Fibroblast of the aortic adventitia (primary cell): Measurements from ENCODE around the gene CDH11. TPM values are rescaled to one million over a fixed set of nuclear protein-coding genes. Genes with fewer than 3 reads are reported as not detected.

Experiments
- DNase-seq: peaks from one replicate; pipeline ENCODE4 v3.0.0-alpha.2; 2010; ENCODE audit warnings: low read depth
- H3K4me3 ChIP-seq: 2 replicates; pipeline ENCODE4 v1.5.1; 2011; ENCODE audit warnings: low read depth, mild to moderate bottlenecking, control low read depth, low read length, moderate library complexity
- total RNA-seq: library from RNA; depleted of rRNA; stranded (reverse); fragments of >200 nt; gene quantifications from 2 replicates; pipeline ENCODE4 v1.2.3, GENCODE V29; 2012; ENCODE audit warnings: low replicate concordance
- TF ChIP-seq, protein P1 (sequence below): IDR thresholded peaks from 2 replicates; pipeline ENCODE4 v1.5.1; 2011; ENCODE audit warnings: mild to moderate bottlenecking, low read length, control low read depth, inconsistent platforms; ENCODE audit not compliant: insufficient read depth

Gene CDH11
- total RNA-seq, 1 donor: 397 TPM

- no peak for DNase-seq
- TF ChIP-seq, protein P1, sequence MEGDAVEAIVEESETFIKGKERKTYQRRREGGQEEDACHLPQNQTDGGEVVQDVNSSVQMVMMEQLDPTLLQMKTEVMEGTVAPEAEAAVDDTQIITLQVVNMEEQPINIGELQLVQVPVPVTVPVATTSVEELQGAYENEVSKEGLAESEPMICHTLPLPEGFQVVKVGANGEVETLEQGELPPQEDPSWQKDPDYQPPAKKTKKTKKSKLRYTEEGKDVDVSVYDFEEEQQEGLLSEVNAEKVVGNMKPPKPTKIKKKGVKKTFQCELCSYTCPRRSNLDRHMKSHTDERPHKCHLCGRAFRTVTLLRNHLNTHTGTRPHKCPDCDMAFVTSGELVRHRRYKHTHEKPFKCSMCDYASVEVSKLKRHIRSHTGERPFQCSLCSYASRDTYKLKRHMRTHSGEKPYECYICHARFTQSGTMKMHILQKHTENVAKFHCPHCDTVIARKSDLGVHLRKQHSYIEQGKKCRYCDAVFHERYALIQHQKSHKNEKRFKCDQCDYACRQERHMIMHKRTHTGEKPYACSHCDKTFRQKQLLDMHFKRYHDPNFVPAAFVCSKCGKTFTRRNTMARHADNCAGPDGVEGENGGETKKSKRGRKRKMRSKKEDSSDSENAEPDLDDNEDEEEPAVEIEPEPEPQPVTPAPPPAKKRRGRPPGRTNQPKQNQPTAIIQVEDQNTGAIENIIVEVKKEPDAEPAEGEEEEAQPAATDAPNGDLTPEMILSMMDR: no peak
- H3K4me3 ChIP-seq: no peak overlapping the region
These were observed 24.6 kb downstream of the CDH11 start for GRCh38 chr16:65097296-65097695.

GRCh38 chr16:65095906-65096305 is 26.0 kb downstream of the CDH11 start:
- TF ChIP-seq, protein P1: no peak
- DNase-seq: no peak
- no peak overlapping the region for H3K4me3 ChIP-seq

GRCh38 chr16:65095090-65095728 is 26.7 kb downstream of the CDH11 start:
- no peak for DNase-seq
- TF ChIP-seq, protein P1: no peak
- H3K4me3 ChIP-seq: no peak overlapping the region

GRCh38 chr16:65094009-65094408 is 27.9 kb downstream of the CDH11 start:
- no peak for DNase-seq
- no peak overlapping the region for H3K4me3 ChIP-seq
- TF ChIP-seq, protein P1: no peak

- peak; percentile 47 for DNase-seq
- TF ChIP-seq, protein P1: no peak
- H3K4me3 ChIP-seq: no peak overlapping the region
These were observed 38.6 kb downstream of the CDH11 start for GRCh38 chr16:65083164-65083857.

GRCh38 chr16:65079549-65079948 is 42.3 kb downstream of the CDH11 start:
- no peak overlapping the region for H3K4me3 ChIP-seq
- no peak for DNase-seq
- TF ChIP-seq, protein P1: no peak
